H7 (cell line): ENCODE results near the gene KCNJ6. TPM values are rescaled to one million over a fixed set of nuclear protein-coding genes. Genes with fewer than 3 reads are reported as not detected.

ENCODE experiments used
- DNase-seq: peaks from one replicate; pipeline ENCODE4 v3.0.0; 2012
- H3K27me3 ChIP-seq: 2 replicates; pipeline ENCODE4 v1.6.0; 2011; ENCODE audit warnings: mild to moderate bottlenecking, low read length; ENCODE audit not compliant: control insufficient read depth, insufficient read depth
- H3K36me3 ChIP-seq: replicated peaks from 2 replicates; pipeline ENCODE4 v1.5.1; 2011; ENCODE audit warnings: low read length; ENCODE audit not compliant: control insufficient read depth, insufficient read depth
- H3K4me3 ChIP-seq: 2 replicates; pipeline ENCODE4 v1.5.1; 2011; ENCODE audit warnings: low read depth, mild to moderate bottlenecking, control low read depth, low read length, moderate library complexity; ENCODE audit not compliant: insufficient read depth
- total RNA-seq: library from RNA; depleted of rRNA; stranded (reverse); fragments of >200 nt; shearing (Covaris generic); gene quantifications from 2 replicates; pipeline ENCODE4 v1.2.3, GENCODE V29; 2014; rRNA removed

KCNJ6 gene, protein sequence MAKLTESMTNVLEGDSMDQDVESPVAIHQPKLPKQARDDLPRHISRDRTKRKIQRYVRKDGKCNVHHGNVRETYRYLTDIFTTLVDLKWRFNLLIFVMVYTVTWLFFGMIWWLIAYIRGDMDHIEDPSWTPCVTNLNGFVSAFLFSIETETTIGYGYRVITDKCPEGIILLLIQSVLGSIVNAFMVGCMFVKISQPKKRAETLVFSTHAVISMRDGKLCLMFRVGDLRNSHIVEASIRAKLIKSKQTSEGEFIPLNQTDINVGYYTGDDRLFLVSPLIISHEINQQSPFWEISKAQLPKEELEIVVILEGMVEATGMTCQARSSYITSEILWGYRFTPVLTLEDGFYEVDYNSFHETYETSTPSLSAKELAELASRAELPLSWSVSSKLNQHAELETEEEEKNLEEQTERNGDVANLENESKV
- total RNA-seq = not detected in 2 replicates

DNA sequence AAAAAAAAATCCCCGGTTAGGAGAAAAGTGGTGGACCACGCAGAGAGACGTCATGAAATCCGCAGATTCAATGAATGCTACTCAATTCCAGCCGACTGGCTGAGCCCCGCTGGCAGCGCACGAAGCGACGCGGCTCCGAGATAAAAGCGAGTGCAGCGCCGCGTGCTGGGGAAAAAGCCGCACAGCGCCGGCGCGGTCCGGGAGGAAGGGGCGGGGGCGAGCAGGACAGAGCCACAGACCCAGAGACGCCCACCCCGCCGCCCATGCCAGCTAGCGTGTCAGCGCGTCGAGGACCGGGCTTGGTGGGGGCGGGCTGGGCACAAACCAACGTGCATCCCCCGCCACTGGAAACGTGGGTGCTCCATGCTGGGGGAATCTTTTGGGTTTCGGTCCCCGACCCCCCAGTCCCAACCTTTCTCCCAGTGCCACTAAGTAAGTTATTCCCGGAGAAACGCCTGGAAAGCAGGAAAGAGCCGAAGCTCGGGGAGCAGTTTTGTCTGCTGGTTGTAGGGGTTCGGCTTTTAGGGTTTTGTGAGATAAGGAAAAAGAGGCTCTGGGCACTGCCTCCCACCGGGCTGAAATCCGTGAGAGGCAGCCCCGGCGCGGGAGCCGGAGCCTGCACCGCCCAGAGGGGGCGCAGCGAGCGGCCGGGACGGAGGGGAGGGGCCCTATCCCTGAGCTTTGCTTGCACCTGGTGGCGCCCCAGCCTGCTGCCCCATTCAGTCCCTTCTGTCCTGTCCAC lies at the start of gene KCNJ6:
KCNJ6 (minus strand) TSS at position 148 of the 742 bp plus-strand sequence. CDS start 75,775 bp downstream, outside the sequence.
- Histone ChIP-seq H3K27me3 (peaks cover 17% of the 10 kb centered on the region), H3K36me3 (no peaks in the 10 kb centered on the region), H3K4me3 (peak within 1 kb of the TSS; percentile 55)
- DNase-seq = peak; percentile 92

GRCh38 chr21:37965088-37965805 lies 49.0 kb upstream of the KCNJ6 start:
- Histone ChIP-seq H3K27me3 (no peaks in the 10 kb centered on the region), H3K4me3 (no peak overlapping the region), H3K36me3 (no peaks in the 10 kb centered on the region)
- DNase-seq = peak; percentile 26

DNA sequence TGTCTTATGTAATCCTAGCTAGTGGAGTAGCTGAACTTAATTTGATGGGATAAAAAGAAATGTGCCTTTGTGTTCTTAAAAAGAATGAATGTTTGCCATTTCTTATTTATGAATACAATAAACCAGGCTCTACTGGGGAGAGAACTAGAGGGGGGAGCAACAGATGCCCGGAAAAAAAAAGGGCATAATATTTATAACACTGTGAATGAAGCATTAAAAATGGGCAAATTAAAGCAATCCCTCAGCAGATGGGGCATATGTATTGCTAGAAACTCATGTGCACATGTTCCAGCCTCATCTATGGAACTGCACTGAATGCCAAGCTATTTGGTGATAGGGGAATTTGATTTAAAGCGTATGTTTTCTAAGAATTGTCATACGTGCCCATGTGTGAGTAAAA lies 42.3 kb upstream of the KCNJ6 start:
- Histone ChIP-seq H3K36me3 (no peaks in the 10 kb centered on the region), H3K4me3 (no peak overlapping the region), H3K27me3 (no peaks in the 10 kb centered on the region)
- no peak for DNase-seq

- Histone ChIP-seq H3K27me3 (no peaks in the 10 kb centered on the region), H3K36me3 (no peaks in the 10 kb centered on the region), H3K4me3 (no peak overlapping the region)
- no peak for DNase-seq
These were observed 40.5 kb upstream of the KCNJ6 start for GRCh38 chr21:37956772-37957171.

- DNase-seq = no peak
These were observed 28.8 kb upstream of the KCNJ6 start for GRCh38 chr21:37945036-37945435.

GRCh38 chr21:37944496-37944895 lies 28.2 kb upstream of the KCNJ6 start:
- Histone ChIP-seq H3K36me3 (no peaks in the 10 kb centered on the region), H3K27me3 (no peaks in the 10 kb centered on the region), H3K4me3 (no peak overlapping the region)
- no peak for DNase-seq

More at GRCh38 chr21:37945036-37945435, 28.8 kb upstream of the KCNJ6 start:
- Histone ChIP-seq H3K4me3 (no peak overlapping the region), H3K36me3 (no peaks in the 10 kb centered on the region), H3K27me3 (no peaks in the 10 kb centered on the region)

GRCh38 chr21:37940691-37941090 lies 24.4 kb upstream of the KCNJ6 start:
- no peak for DNase-seq
- Histone ChIP-seq H3K36me3 (no peaks in the 10 kb centered on the region), H3K27me3 (no peaks in the 10 kb centered on the region), H3K4me3 (no peak overlapping the region)

DNA sequence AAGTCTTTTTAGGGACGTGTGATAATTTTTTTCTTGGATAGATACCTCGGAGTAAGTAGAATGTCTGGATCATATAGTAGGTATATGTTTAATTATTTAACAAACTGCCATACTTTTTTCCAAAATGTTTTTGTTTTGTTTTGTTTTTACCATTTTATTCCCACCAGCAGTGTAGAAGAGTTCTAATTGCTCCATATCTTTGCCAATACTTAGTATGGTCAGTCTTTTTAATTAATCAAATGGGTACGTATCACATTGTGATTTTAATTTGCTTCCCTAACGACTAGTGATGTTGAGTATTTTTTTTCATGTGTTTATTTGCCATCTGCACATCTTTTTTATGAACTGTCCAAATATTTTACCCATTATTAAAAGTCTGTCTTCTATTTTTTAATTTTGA lies 23.6 kb upstream of the KCNJ6 start:
- no peak for DNase-seq
- H3K4me3 ChIP-seq = no peak overlapping the region
- H3K36me3 ChIP-seq = no peaks in the 10 kb centered on the region
- H3K27me3 ChIP-seq = no peaks in the 10 kb centered on the region

DNA sequence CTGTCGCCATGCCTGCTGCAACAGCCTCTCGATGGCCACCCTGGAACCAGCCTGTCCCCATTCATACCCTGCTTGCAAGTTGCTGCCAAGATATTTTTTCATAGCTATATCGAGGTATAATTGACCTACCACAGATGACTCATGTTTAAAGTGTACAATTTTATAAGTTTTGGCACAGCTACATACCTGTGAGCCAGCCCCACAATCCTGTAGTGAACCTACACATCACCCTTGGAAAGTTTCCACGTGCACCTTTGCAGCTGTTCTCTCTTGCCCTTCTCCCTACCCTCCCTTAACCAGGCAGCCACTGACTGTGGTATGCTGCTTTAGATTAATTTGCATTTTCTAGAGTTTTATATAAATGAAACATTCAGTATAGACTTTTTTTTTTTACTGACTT lies 23.0 kb upstream of the KCNJ6 start:
- no peak for DNase-seq
- Histone ChIP-seq H3K36me3 (no peaks in the 10 kb centered on the region), H3K4me3 (no peak overlapping the region), H3K27me3 (no peaks in the 10 kb centered on the region)

- DNase-seq = no peak
- Histone ChIP-seq H3K27me3 (no peaks in the 10 kb centered on the region), H3K4me3 (no peak overlapping the region), H3K36me3 (no peaks in the 10 kb centered on the region)
These were observed 21.4 kb upstream of the KCNJ6 start for GRCh38 chr21:37937668-37938067.

DNA sequence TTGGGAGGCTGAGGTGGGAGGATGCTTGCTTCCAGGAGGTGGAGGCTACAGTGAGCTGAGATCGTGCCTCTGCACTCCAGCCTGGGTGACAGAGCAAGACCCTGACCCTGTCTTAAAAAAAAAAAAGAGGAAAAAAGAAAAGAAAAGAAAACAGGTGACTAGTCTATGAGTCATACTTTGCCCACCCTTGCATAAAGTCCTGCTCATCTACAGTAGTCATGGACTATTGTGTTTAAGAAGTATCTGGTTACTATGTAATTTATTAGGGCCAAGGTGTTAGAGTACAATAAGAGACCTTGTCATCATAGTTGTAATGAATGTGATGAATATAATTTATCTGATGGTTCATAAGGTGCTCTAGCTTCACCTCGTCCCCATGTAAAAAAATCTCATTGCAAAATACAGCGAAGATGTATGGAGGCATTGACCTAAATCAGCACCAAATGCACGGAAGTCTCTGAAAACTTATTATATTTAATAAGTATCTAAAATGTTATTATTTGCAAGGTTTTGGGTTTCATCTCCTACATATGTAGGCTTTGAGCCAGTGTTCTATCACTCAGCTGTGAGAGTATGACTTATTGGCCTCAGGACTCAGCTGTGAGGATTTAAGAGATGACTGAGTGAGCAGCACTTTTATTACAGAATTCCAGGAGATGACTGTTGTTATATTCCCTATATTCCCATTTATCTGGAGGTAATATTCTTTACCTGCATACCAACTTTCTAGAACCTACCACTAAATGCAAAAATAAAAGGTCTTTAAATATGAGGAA lies 19.9 kb upstream of the KCNJ6 start:
- Histone ChIP-seq H3K36me3 (no peaks in the 10 kb centered on the region), H3K27me3 (no peaks in the 10 kb centered on the region), H3K4me3 (no peak overlapping the region)
- DNase-seq = no peak

DNA sequence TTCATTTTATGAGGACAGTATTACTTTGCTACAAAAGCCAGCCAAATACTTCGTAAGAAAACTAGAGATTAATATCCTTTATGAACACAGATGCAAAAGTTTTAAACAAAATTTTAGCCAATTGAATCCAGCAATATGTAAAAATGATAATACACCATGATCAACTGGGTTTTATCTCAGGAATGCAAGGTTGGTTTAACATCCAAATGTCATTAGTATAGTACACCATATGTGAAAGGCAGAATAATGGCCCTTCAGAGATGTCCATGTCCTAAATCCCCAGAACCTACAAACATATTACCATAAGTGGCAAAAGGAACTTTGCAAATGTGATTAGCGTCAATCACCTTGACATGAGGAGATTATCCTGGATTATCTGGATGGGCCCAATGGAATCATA lies 16.7 kb upstream of the KCNJ6 start:
- Histone ChIP-seq H3K27me3 (no peaks in the 10 kb centered on the region), H3K4me3 (no peak overlapping the region), H3K36me3 (no peaks in the 10 kb centered on the region)
- no peak for DNase-seq

- DNase-seq = no peak
- Histone ChIP-seq H3K4me3 (no peak overlapping the region), H3K27me3 (no peaks in the 10 kb centered on the region), H3K36me3 (no peaks in the 10 kb centered on the region)
These were observed 11.5 kb upstream of the KCNJ6 start for GRCh38 chr21:37927711-37928110.

- H3K27me3 ChIP-seq = no peaks in the 10 kb centered on the region; the same call in 1 of the 2 replicates
- no peak for DNase-seq
- no peaks in the 10 kb centered on the region for H3K36me3 ChIP-seq
- H3K4me3 ChIP-seq = no peak overlapping the region
These were observed 4.8 kb upstream of the KCNJ6 start for GRCh38 chr21:37921091-37921490.
